Fibroblast of pulmonary artery (primary cell): Measurements from ENCODE around the gene AVPI1.

Source experiments
- DNase-seq: peaks from one replicate; pipeline ENCODE4 v3.0.0-alpha.2; 2010; ENCODE audit warnings: low read depth
- H3K4me3 ChIP-seq: replicated peaks from 2 replicates; pipeline ENCODE4 v1.5.1; 2011; ENCODE audit warnings: low read depth, mild to moderate bottlenecking, control low read depth, low read length, moderate library complexity
- TF ChIP-seq, protein P1 (sequence below): IDR thresholded peaks from 2 replicates; pipeline ENCODE4 v1.5.1; 2011; ENCODE audit warnings: mild to moderate bottlenecking, control low read depth, low read length, inconsistent platforms; ENCODE audit errors: missing control alignments

AVPI1 gene

GRCh38 chr10:97628228-97628627, 58.8 kb downstream of the AVPI1 start:
- H3K4me3 ChIP-seq = no peak overlapping the region
- DNase-seq = no peak
- TF ChIP-seq, protein P1, sequence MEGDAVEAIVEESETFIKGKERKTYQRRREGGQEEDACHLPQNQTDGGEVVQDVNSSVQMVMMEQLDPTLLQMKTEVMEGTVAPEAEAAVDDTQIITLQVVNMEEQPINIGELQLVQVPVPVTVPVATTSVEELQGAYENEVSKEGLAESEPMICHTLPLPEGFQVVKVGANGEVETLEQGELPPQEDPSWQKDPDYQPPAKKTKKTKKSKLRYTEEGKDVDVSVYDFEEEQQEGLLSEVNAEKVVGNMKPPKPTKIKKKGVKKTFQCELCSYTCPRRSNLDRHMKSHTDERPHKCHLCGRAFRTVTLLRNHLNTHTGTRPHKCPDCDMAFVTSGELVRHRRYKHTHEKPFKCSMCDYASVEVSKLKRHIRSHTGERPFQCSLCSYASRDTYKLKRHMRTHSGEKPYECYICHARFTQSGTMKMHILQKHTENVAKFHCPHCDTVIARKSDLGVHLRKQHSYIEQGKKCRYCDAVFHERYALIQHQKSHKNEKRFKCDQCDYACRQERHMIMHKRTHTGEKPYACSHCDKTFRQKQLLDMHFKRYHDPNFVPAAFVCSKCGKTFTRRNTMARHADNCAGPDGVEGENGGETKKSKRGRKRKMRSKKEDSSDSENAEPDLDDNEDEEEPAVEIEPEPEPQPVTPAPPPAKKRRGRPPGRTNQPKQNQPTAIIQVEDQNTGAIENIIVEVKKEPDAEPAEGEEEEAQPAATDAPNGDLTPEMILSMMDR = no peak

DNA sequence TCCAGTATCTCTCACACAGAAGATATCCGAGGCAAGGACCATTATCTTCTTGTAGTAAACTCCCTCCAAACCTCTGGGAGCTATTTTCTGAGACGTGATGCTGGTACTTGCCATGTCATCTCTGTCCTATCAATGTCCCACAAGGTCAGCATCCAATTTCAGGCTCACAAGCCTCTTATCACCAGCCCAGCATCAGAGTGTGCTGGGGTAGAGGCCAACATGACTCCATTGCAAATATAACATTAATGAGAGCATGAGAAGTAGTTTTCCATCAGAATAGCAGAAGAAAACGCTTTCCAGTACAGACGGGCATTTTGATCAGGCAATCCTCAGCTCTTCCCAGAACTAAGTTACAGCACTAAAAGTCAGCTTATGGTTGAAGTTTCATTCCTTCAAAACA, 59.3 kb downstream of the AVPI1 start:
- no peak overlapping the region for H3K4me3 ChIP-seq
- DNase-seq = no peak
- TF ChIP-seq, protein P1 = no peak
